Medulla oblongata (tissue), 1 donor: ENCODE data around the gene OR5J2.
"Not testable (repeated sequence)": the region's sequence is repeated elsewhere in the genome, so short reads cannot be mapped to it uniquely, and the experiment has no call there.

ENCODE experiments used
- DNase-seq: peaks from one replicate; pipeline ENCODE4 v3.0.0-alpha.2; 2015; ENCODE audit errors: extremely low spot score

Gene OR5J2

GRCh38 chr11:56176318-56176717 lies at the start of gene OR5J2:
TSS of gene OR5J2 (plus strand) at chr11:56176618. CDS start at chr11:56176618, 0 bp downstream.
- DNase-seq: no peak

DNA sequence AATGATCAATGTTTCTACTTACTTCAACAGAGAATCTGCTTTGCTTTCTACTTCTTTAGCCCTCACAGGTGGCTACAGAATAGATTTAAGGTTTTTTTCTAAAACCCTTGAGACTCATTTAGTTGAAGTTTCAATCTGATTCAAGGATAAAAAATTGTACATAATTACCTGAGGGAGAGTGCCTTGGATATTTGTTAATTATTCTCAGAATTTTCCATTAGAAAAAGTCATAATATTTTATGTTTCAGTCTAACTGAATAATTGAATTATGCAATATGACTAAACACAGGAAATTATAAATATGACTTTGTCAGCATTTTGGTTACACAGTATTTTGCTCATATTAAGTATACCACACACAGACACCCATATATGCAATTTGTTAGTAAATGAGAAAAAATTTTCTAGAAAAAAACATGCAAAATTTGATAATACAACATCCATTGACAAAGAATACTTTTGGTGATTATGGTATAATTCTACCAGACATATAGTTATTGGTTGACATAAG lies 36.2 kb upstream of the OR5J2 start, which contains the start of gene OR8J3:
OR8J3 (minus strand) TSS at position 51 of the 511 bp plus-strand sequence. CDS start 2,483 bp downstream, outside the sequence.
- no peak for DNase-seq

DNA sequence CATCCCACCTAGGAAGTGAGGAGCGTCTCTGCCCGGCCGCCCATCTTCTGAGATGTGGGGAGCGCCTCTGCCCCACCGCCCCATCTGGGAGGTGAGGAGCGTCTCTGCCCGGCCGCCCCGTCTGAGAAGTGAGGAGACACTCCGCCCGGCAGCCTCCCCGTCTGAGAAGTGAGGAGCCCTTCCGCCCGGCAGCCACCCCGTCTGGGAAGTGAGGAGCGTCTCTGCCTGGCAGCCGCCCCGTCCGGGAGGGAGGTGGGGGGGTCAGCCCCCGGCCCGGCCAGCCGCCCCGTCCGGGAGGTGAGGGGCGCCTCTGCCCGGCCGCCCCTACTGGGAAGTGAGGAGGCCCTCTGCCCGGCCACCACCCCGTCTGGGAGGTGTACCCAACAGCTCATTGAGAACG lies 32.7 kb upstream of the OR5J2 start:
- DNase-seq: not testable (repeated sequence)

DNA sequence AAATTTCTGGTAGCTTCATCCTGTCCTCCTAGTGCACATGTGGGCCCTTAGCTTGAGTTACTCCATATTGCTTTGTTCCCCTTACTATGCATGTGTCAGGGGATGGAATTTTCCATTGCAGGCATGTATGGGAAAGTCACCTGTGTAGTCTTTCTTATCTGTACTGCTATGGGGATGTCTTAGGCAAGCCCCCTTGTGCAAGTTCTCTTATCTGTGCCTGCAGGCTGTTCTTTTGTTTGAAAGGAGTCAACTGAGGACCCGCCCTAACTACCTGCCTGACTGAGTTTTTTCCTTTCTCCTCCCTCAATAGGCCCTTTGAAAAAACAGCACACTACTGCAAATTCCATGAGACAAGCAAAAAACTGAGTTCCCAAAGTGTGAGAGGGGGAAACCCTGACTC lies 25.0 kb upstream of the OR5J2 start:
- no peak for DNase-seq

DNA sequence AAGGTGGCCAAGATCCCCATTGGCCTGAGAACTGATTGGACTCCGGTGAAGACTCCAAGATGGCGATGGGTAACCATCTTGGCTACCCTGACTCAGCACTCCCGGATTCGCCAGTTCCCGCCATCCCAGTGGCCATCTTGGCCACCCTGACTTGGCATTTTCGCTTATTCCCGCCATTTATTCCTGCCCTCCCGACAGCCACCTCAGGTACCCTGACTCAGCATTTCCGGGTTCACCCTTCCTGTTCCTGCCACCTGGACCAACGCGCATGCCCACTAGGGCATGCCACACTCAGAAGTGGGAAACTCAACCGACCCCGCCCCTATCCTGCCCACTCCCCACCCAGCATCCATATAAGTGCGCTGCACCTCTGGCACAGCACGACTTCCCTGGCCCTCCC lies 24.1 kb upstream of the OR5J2 start:
- DNase-seq: no peak

- DNase-seq: no peak
Observed at GRCh38 chr11:56160217-56160616, 16.2 kb upstream of the OR5J2 start, which contains the start of gene OR8K5. TSS of gene OR8K5 (minus strand) at chr11:56160317. CDS start at chr11:56160317, 0 bp downstream.

GRCh38 chr11:56163804-56164203 lies 12.6 kb upstream of the OR5J2 start:
- no peak for DNase-seq

- no peak for DNase-seq
Observed at GRCh38 chr11:56172256-56172830, 4.1 kb upstream of the OR5J2 start.

- no peak for DNase-seq
Observed at GRCh38 chr11:56183459-56183858, 7.0 kb downstream of the OR5J2 start.

DNA sequence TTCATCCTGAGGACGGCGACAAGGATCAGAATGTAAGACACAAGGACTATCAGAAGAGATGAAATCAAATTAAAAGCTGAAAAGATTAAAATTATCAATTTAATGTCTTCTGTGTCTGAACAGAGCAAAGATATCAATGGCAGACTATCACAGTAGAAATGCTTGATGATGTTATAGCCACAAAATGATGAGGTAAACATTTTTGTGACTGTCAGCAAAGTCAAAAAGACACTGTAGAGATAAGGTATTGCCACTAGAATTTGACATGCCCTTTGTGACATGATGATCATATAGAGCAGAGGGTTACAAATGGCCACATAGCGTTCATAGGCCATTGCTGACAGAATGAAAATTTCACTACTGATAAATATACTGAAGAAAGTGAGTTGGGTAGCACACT lies 12.2 kb downstream of the OR5J2 start:
- no peak for DNase-seq

DNA sequence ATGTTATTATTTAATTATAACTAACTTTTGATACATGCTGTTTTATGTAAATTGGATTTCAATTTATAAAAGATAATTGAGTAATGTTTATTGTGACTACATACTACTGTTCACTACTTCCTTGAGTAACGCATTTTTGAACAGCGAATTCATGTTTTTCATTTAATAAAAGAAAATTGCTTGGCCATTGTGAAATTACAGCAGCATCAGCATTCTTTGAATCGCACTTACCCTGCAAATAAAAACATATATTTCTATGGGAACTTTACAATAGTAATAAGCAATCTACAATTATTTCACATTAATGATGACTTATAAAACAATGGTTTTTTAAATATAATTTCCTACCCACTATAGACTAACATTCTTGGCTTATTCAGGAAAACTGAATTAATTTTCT lies 20.3 kb downstream of the OR5J2 start:
- no peak for DNase-seq

DNA sequence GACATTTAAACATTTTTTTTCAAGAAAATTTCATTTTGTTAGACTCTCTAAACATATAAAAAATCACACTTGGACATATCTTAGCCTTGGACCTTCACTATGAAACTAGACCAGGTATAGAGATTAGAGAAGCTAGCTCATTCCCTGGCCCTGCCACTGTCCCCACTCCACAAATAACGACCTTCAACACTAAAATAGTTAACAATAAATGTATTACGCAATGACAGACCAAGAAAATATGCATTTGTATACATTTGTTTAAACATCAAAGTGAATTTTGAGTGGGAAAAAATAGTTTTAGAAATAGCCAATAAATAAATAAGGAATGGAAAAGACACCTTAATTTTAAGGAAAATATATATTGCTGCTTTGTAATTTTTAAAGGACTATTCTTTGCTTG lies 20.9 kb downstream of the OR5J2 start:
- DNase-seq: no peak

DNA sequence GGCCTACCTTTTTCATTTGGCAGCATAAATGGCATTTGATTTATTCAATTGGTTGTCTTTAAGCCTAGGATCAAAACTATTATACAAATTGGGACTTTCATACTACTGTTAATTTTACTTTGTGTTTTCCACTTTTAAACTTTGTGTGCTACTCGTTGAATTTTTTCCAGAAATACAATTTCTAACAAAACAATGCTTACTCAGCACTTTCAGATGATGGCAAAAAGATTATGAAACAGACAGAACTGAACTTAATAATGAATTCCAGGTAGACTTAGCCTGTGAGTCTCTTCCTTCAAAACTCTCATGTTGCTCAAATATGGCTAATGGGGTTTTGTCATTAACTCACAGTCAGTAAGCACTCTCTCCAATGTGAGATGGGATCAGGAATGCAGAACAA lies 31.4 kb downstream of the OR5J2 start:
- DNase-seq: no peak

DNA sequence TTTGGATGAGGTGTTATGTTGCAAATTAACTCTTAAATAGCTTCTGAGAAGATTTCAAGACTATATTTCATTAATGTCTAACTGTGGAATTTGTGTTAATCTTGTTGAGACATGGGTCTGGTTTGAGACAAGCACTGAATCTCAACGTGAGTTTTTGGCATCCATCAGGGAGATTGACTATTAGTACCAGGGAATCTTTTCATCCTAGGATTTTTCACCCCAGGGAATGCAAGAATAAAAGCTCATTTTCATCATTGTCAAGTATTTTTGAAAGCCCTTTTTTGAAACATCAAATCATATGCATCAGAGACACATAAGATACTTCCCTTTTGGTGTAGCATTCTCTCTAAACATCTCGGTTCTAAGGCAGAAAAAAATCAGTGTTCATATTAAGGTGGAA lies 38.1 kb downstream of the OR5J2 start:
- DNase-seq: no peak

GRCh38 chr11:56219735-56220134 lies 43.3 kb downstream of the OR5J2 start:
- DNase-seq: not testable (repeated sequence)
